Astrocyte (in vitro differentiated cells and primary cell): Measurements from ENCODE around the gene ZNF200. TPM values are rescaled to one million over a fixed set of nuclear protein-coding genes. Genes with fewer than 3 reads are reported as not detected.
A peak's percentile ranks its signal among the peaks of the same experiment; 100 is the strongest.

ENCODE experiments used
- DNase-seq: peaks from one replicate; pipeline ENCODE4 v3.0.0-alpha.2; 2010; ENCODE audit warnings: low read depth
- FAIRE-seq: peaks from 2 replicates; lab custom pipeline; 2011; peaks lifted over from hg19 to GRCh38; lab: Jason Lieb, UNC
- H2AFZ ChIP-seq: 2 replicates; pipeline ENCODE4 v1.6.0; 2012; ENCODE audit warnings: low read depth, low read length, inconsistent platforms
- H3K27ac ChIP-seq: 2 replicates; pipeline ENCODE4 v1.5.1; 2011; ENCODE audit warnings: low read depth, low read length, inconsistent platforms
- H3K27me3 ChIP-seq: 2 replicates; pipeline ENCODE4 v1.6.0; 2011; ENCODE audit warnings: low read length, inconsistent platforms; ENCODE audit not compliant: insufficient read depth
- H3K36me3 ChIP-seq: 2 replicates; pipeline ENCODE4 v1.5.1; 2011; ENCODE audit warnings: low read length, inconsistent platforms; ENCODE audit not compliant: insufficient read depth
- H3K4me1 ChIP-seq: 2 replicates; pipeline ENCODE4 v1.5.1; 2011; ENCODE audit warnings: low read length, inconsistent platforms; ENCODE audit not compliant: insufficient read depth
- H3K4me2 ChIP-seq: 2 replicates; pipeline ENCODE4 v1.6.0; 2012; ENCODE audit warnings: low read length, inconsistent platforms
- H3K4me3 ChIP-seq: 2 replicates; pipeline ENCODE4 v1.5.1; 2011; ENCODE audit warnings: low read depth, mild to moderate bottlenecking, low read length, inconsistent platforms; ENCODE audit not compliant: insufficient read depth
- H3K79me2 ChIP-seq: 2 replicates; pipeline ENCODE4 v1.6.0; 2012; ENCODE audit warnings: mild to moderate bottlenecking, low read length, inconsistent platforms; ENCODE audit not compliant: insufficient read depth
- H3K9ac ChIP-seq: 2 replicates; pipeline ENCODE4 v1.6.0; 2012; ENCODE audit warnings: mild to moderate bottlenecking, low read length, inconsistent platforms
- H3K9me3 ChIP-seq: 2 replicates; pipeline ENCODE4 v1.5.1; 2012; ENCODE audit warnings: low read depth, mild to moderate bottlenecking, low read length, inconsistent platforms; ENCODE audit not compliant: insufficient read depth
- H4K20me1 ChIP-seq: 2 replicates; pipeline ENCODE4 v1.6.0; 2012; ENCODE audit warnings: low read length, inconsistent platforms; ENCODE audit not compliant: insufficient read depth
- H3K27ac Mint-ChIP-seq: one replicate; pipeline ENCODE4 v1.8.0; 2021; ENCODE audit warnings: mild to moderate bottlenecking, mixed read lengths; ENCODE audit not compliant: unreplicated experiment
- H3K27me3 Mint-ChIP-seq: one replicate; pipeline ENCODE4 v1.8.0; 2021; ENCODE audit warnings: low read depth, mixed read lengths; ENCODE audit not compliant: unreplicated experiment
- H3K36me3 Mint-ChIP-seq: one replicate; pipeline ENCODE4 v1.8.0; 2021; ENCODE audit warnings: low read depth, mixed read lengths; ENCODE audit not compliant: unreplicated experiment
- H3K4me1 Mint-ChIP-seq: one replicate; pipeline ENCODE4 v1.8.0; 2021; ENCODE audit warnings: low read depth, mixed read lengths; ENCODE audit not compliant: unreplicated experiment
- H3K4me3 Mint-ChIP-seq: one replicate; pipeline ENCODE4 v1.8.0; 2021; ENCODE audit warnings: mild to moderate bottlenecking, moderate library complexity, mixed read lengths; ENCODE audit not compliant: unreplicated experiment
- H3K9me3 Mint-ChIP-seq: one replicate; pipeline ENCODE4 v1.8.0; 2021; ENCODE audit warnings: mild to moderate bottlenecking, mixed read lengths; ENCODE audit not compliant: unreplicated experiment
- EZH2 ChIP-seq: IDR thresholded peaks from 2 replicates; pipeline ENCODE4 v1.6.1; 2012; ENCODE audit warnings: mild to moderate bottlenecking, low read length, inconsistent platforms; ENCODE audit not compliant: insufficient read depth
- total RNA-seq: library from RNA; stranded (reverse); gene quantifications from 2 replicates; pipeline ENCODE4 v1.2.1, GENCODE V29; 2021
- TF ChIP-seq, protein P1 (sequence below): IDR thresholded peaks from 2 replicates; pipeline ENCODE4 v1.5.1; 2011; ENCODE audit warnings: low read depth, mild to moderate bottlenecking, inconsistent platforms, low read length, moderate library complexity; ENCODE audit not compliant: insufficient read depth

The ZNF200 gene
- total RNA-seq, 1 donor from 2014 or later: 9.2 TPM

DNA sequence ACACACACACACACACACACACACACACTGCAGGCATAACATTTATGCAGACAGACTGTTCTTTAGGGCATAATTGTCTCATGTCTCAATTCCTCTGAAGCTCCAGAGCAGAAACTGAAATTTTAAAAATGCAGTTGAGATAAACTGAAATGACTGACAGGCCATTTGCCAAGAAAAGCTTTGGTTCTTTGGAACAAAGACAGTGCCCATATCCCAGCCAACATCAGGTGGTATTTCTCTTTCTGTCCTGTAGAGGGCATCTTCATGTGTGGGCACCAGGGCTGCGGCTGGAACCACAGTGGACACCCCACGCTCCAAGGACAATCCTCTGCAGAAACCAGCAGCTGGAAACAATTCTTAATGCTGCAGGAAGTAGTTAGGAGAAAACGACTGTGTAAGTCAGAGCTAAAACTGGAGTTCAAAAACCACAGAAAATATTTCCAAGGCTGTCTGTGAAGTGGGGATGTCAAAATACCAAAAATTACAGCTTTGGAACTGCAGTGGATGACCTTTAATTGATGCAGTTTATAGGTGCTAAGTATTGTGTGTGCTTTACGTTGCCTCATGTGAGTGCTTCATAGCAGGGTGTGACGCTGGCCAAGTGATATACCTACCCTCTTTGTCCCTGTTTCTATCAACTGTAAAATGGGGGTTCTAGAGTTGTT is 32.0 kb upstream of the ZNF200 start:
- Histone ChIP-seq H3K9ac (no peak overlapping the region), H3K9me3 (no peaks in the 10 kb centered on the region), H3K4me2 (no peak overlapping the region), H3K27me3 (no peaks in the 10 kb centered on the region), H3K79me2 (no peaks in the 10 kb centered on the region), H4K20me1 (no peaks in the 10 kb centered on the region), H3K4me1 (peaks cover 5% of the 10 kb centered on the region), H3K27ac (no peak overlapping the region), H2AFZ (no peak overlapping the region), H3K36me3 (no peaks in the 10 kb centered on the region), H3K4me3 (no peak overlapping the region)
- Mint-ChIP-seq H3K4me1 (no peaks in the 10 kb centered on the region), H3K36me3 (peaks cover 3% of the 10 kb centered on the region), H3K27me3 (peaks cover 16% of the 10 kb centered on the region), H3K9me3 (peaks cover 8% of the 10 kb centered on the region), H3K27ac (no peak overlapping the region), H3K4me3 (no peak overlapping the region)
- no peak for FAIRE-seq
- no peak for TF ChIP-seq EZH2
- TF ChIP-seq, protein P1, sequence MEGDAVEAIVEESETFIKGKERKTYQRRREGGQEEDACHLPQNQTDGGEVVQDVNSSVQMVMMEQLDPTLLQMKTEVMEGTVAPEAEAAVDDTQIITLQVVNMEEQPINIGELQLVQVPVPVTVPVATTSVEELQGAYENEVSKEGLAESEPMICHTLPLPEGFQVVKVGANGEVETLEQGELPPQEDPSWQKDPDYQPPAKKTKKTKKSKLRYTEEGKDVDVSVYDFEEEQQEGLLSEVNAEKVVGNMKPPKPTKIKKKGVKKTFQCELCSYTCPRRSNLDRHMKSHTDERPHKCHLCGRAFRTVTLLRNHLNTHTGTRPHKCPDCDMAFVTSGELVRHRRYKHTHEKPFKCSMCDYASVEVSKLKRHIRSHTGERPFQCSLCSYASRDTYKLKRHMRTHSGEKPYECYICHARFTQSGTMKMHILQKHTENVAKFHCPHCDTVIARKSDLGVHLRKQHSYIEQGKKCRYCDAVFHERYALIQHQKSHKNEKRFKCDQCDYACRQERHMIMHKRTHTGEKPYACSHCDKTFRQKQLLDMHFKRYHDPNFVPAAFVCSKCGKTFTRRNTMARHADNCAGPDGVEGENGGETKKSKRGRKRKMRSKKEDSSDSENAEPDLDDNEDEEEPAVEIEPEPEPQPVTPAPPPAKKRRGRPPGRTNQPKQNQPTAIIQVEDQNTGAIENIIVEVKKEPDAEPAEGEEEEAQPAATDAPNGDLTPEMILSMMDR: peak; percentile 45
- DNase-seq: peak; percentile 59

GRCh38 chr16:3264137-3265036 is 29.4 kb upstream of the ZNF200 start:
- H3K4me2 ChIP-seq: peak overlapping the region; percentile 81
- Mint-ChIP-seq H3K4me3 (peak overlapping the region; percentile 82), H3K27ac (peak overlapping the region; percentile 34), H3K36me3 (peaks cover 3% of the 10 kb centered on the region), H3K4me1 (no peaks in the 10 kb centered on the region), H3K27me3 (peaks cover 20% of the 10 kb centered on the region), H3K9me3 (peaks cover 8% of the 10 kb centered on the region)
- H3K4me1 ChIP-seq: peaks cover 5% of the 10 kb centered on the region
- no peaks in the 10 kb centered on the region for H3K27me3 ChIP-seq
- H3K79me2 ChIP-seq: no peaks in the 10 kb centered on the region
- no peak for TF ChIP-seq EZH2
- TF ChIP-seq, protein P1: no peak
- H3K9ac ChIP-seq: peak overlapping the region; percentile 84
- DNase-seq (peak; percentile 97), FAIRE-seq (no peak)
- H3K4me3 ChIP-seq: peak overlapping the region; percentile 82
- no peaks in the 10 kb centered on the region for H4K20me1 ChIP-seq
- peak overlapping the region; percentile 55 for H2AFZ ChIP-seq
- no peaks in the 10 kb centered on the region for H3K9me3 ChIP-seq
- H3K27ac ChIP-seq: peak overlapping the region; percentile 84
- no peaks in the 10 kb centered on the region for H3K36me3 ChIP-seq
